ENCODE data around the gene AKT1. TPM values are rescaled to one million over a fixed set of nuclear protein-coding genes. Genes with fewer than 3 reads are reported as not detected.

Gene AKT1
- total and polyA plus RNA-seq, 2 experiments from 2014 or later: 19.2 to 78.7 TPM

DNA sequence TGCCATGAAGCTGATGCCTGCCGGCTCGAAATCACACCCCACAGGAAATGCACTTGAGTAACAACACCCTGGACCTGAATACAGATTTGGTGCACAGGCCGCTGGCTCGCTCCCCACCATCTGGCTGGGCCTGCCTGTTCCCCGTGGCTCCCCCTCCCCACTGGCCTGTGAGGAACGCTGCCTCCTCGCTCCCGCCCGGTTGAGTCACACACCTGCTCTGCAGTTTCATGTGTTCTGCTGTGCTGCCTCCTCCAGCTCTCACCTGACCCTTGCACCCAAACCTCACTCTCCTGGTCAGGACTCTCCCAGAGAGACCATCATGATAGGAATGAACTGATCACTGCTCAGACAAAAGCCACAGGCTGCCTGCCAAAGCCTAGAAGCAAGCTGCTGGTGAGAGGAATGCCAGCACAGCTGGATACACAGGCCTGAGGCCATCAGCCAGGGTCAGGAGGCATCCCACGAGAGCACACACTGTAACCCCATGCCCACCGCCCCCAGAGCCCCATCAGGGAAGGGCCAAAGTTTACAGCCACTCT is 46.4 kb downstream of the AKT1 start (continued):
- TF ChIP-seq EZH2phosphoT487 (IDR thresholded peaks at IDR 0.05; ENCODE audit: unreplicated experiment) (no peak), ZNF331 (CRISPR knock-in tag; IDR thresholded peaks at IDR 0.05; ENCODE audit: low read depth) (no peak), NANOG (IDR thresholded peaks at IDR 0.05; ENCODE audit: borderline replicate concordance) (no peak), EZH2 (IDR thresholded peaks at IDR 0.05; ENCODE audit: low read depth, unreplicated experiment) (no peak)
- TF ChIP-seq, protein P1, sequence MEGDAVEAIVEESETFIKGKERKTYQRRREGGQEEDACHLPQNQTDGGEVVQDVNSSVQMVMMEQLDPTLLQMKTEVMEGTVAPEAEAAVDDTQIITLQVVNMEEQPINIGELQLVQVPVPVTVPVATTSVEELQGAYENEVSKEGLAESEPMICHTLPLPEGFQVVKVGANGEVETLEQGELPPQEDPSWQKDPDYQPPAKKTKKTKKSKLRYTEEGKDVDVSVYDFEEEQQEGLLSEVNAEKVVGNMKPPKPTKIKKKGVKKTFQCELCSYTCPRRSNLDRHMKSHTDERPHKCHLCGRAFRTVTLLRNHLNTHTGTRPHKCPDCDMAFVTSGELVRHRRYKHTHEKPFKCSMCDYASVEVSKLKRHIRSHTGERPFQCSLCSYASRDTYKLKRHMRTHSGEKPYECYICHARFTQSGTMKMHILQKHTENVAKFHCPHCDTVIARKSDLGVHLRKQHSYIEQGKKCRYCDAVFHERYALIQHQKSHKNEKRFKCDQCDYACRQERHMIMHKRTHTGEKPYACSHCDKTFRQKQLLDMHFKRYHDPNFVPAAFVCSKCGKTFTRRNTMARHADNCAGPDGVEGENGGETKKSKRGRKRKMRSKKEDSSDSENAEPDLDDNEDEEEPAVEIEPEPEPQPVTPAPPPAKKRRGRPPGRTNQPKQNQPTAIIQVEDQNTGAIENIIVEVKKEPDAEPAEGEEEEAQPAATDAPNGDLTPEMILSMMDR (conservative IDR thresholded peaks at IDR 0.05; ENCODE audit: low read depth in 2 of 2): no peak
- TF ChIP-seq, protein P2, sequence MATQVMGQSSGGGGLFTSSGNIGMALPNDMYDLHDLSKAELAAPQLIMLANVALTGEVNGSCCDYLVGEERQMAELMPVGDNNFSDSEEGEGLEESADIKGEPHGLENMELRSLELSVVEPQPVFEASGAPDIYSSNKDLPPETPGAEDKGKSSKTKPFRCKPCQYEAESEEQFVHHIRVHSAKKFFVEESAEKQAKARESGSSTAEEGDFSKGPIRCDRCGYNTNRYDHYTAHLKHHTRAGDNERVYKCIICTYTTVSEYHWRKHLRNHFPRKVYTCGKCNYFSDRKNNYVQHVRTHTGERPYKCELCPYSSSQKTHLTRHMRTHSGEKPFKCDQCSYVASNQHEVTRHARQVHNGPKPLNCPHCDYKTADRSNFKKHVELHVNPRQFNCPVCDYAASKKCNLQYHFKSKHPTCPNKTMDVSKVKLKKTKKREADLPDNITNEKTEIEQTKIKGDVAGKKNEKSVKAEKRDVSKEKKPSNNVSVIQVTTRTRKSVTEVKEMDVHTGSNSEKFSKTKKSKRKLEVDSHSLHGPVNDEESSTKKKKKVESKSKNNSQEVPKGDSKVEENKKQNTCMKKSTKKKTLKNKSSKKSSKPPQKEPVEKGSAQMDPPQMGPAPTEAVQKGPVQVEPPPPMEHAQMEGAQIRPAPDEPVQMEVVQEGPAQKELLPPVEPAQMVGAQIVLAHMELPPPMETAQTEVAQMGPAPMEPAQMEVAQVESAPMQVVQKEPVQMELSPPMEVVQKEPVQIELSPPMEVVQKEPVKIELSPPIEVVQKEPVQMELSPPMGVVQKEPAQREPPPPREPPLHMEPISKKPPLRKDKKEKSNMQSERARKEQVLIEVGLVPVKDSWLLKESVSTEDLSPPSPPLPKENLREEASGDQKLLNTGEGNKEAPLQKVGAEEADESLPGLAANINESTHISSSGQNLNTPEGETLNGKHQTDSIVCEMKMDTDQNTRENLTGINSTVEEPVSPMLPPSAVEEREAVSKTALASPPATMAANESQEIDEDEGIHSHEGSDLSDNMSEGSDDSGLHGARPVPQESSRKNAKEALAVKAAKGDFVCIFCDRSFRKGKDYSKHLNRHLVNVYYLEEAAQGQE (IDR thresholded peaks at IDR 0.05; ENCODE audit: unreplicated experiment): no peak

DNA sequence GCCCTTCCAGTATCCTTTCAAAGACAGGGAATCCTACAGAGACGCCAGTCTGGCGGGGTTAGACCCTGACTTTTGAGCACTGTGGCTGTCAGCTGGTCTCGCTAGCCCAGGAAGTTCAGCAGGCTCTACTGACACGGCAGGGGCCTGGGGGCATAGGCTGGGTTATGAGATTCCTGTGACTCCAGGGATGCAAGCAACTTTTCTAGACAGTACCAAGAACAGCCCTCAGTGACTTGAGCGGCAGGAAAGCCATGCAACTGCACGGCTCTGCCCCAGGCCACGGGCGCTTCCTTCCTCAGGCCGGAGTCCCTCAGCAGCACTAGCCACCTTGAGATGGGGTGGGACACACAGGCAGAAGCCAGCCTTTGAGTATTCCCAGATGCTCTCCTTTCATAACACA is 47.7 kb downstream of the AKT1 start:
- Mint-ChIP-seq H3K36me3 (ENCODE audit: low read depth) (peaks cover 21% of the 10 kb centered on the region), H3K27ac (no peak overlapping the region), H3K4me1 (peaks cover 4% of the 10 kb centered on the region; the same call in 2 of the 3 replicates), H3K27me3 (ENCODE audit: insufficient read depth, low read depth, poor library complexity) (peaks cover 14% of the 10 kb centered on the region), H3K9me3 (peaks cover 27% of the 10 kb centered on the region), H3K4me3 (no peak overlapping the region)
- Histone ChIP-seq H3K79me2 (replicated peaks; ENCODE audit: insufficient read depth) (no peaks in the 10 kb centered on the region), H3K4me1 (ENCODE audit: insufficient read depth) (no peaks in the 10 kb centered on the region), H2AFZ (no peak overlapping the region), H4K20me1 (replicated peaks; ENCODE audit: insufficient read depth) (no peaks in the 10 kb centered on the region), H3F3A (replicated peaks; ENCODE audit: low read depth) (no peaks in the 10 kb centered on the region), H3K27ac (ENCODE audit: low read depth) (no peak overlapping the region), H3K9me2 (ENCODE audit: insufficient read depth) (no peaks in the 10 kb centered on the region), H3K27me3 (ENCODE audit: insufficient read depth) (no peaks in the 10 kb centered on the region), H3K4me2 (no peak overlapping the region), H3K4me3 (no peak overlapping the region), H3K36me3 (ENCODE audit: insufficient read depth) (peaks cover 5% of the 10 kb centered on the region; the same call in 1 of the 2 replicates)
- DNase-seq (ENCODE audit: low spot score): no peak
- no peak for ATAC-seq
- TF ChIP-seq, protein P3, sequence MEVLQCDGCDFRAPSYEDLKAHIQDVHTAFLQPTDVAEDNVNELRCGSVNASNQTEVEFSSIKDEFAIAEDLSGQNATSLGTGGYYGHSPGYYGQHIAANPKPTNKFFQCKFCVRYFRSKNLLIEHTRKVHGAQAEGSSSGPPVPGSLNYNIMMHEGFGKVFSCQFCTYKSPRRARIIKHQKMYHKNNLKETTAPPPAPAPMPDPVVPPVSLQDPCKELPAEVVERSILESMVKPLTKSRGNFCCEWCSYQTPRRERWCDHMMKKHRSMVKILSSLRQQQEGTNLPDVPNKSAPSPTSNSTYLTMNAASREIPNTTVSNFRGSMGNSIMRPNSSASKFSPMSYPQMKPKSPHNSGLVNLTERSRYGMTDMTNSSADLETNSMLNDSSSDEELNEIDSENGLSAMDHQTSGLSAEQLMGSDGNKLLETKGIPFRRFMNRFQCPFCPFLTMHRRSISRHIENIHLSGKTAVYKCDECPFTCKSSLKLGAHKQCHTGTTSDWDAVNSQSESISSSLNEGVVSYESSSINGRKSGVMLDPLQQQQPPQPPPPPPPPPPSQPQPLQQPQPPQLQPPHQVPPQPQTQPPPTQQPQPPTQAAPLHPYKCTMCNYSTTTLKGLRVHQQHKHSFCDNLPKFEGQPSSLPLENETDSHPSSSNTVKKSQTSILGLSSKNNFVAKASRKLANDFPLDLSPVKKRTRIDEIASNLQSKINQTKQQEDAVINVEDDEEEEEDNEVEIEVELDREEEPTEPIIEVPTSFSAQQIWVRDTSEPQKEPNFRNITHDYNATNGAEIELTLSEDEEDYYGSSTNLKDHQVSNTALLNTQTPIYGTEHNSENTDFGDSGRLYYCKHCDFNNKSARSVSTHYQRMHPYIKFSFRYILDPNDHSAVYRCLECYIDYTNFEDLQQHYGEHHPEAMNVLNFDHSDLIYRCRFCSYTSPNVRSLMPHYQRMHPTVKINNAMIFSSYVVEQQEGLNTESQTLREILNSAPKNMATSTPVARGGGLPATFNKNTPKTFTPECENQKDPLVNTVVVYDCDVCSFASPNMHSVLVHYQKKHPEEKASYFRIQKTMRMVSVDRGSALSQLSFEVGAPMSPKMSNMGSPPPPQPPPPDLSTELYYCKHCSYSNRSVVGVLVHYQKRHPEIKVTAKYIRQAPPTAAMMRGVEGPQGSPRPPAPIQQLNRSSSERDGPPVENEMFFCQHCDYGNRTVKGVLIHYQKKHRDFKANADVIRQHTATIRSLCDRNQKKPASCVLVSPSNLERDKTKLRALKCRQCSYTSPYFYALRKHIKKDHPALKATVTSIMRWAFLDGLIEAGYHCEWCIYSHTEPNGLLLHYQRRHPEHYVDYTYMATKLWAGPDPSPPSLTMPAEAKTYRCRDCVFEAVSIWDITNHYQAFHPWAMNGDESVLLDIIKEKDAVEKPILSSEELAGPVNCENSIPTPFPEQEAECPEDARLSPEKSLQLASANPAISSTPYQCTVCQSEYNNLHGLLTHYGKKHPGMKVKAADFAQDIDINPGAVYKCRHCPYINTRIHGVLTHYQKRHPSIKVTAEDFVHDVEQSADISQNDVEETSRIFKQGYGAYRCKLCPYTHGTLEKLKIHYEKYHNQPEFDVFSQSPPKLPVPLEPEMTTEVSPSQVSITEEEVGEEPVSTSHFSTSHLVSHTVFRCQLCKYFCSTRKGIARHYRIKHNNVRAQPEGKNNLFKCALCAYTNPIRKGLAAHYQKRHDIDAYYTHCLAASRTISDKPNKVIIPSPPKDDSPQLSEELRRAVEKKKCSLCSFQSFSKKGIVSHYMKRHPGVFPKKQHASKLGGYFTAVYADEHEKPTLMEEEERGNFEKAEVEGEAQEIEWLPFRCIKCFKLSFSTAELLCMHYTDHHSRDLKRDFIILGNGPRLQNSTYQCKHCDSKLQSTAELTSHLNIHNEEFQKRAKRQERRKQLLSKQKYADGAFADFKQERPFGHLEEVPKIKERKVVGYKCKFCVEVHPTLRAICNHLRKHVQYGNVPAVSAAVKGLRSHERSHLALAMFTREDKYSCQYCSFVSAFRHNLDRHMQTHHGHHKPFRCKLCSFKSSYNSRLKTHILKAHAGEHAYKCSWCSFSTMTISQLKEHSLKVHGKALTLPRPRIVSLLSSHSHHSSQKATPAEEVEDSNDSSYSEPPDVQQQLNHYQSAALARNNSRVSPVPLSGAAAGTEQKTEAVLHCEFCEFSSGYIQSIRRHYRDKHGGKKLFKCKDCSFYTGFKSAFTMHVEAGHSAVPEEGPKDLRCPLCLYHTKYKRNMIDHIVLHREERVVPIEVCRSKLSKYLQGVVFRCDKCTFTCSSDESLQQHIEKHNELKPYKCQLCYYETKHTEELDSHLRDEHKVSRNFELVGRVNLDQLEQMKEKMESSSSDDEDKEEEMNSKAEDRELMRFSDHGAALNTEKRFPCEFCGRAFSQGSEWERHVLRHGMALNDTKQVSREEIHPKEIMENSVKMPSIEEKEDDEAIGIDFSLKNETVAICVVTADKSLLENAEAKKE (CRISPR knock-in tag; IDR thresholded peaks at IDR 0.05): no peak
- TF ChIP-seq, protein P4, sequence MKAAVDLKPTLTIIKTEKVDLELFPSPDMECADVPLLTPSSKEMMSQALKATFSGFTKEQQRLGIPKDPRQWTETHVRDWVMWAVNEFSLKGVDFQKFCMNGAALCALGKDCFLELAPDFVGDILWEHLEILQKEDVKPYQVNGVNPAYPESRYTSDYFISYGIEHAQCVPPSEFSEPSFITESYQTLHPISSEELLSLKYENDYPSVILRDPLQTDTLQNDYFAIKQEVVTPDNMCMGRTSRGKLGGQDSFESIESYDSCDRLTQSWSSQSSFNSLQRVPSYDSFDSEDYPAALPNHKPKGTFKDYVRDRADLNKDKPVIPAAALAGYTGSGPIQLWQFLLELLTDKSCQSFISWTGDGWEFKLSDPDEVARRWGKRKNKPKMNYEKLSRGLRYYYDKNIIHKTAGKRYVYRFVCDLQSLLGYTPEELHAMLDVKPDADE (IDR thresholded peaks at IDR 0.05): no peak
- TF ChIP-seq ZNF331 (CRISPR knock-in tag; IDR thresholded peaks at IDR 0.05; ENCODE audit: low read depth) (no peak), STAT1 (IDR thresholded peaks at IDR 0.05; ENCODE audit: unreplicated experiment) (no peak), NANOG (IDR thresholded peaks at IDR 0.05; ENCODE audit: borderline replicate concordance) (no peak), JUNB (IDR thresholded peaks at IDR 0.05; ENCODE audit: unreplicated experiment) (no peak), EZH2 (IDR thresholded peaks at IDR 0.05; ENCODE audit: low read depth, unreplicated experiment) (no peak)

All from GM23338 (cell line).